Calu3 (cell line): ENCODE data around the gene TLE2. TPM values are rescaled to one million over a fixed set of nuclear protein-coding genes. Genes with fewer than 3 reads are reported as not detected.

Experiments used
- BruUV-seq: library from RNA; stranded (reverse); fragments of 400-500 nt; replicated peaks from 2 replicates; lab custom pipeline; 2021; lab: Mats Ljungman, UMichigan
- CTCF ChIA-PET: fragments of 300-600 bp; sonication (Branson Sonifier 250); formaldehyde crosslinking; loops from one replicate; lab custom pipeline; 2022; ENCODE audit warnings: antibody characterized with exemption; lab: Charles Lee
- DNase-seq: peaks from one replicate; pipeline ENCODE4 v3.0.0; 2022
- H3K27ac Mint-ChIP-seq: one replicate; pipeline ENCODE4 v1.8.0; 2022; ENCODE audit warnings: mixed read lengths; ENCODE audit not compliant: unreplicated experiment
- H3K27me3 Mint-ChIP-seq: one replicate; pipeline ENCODE4 v1.8.0; 2022; ENCODE audit warnings: mixed read lengths; ENCODE audit not compliant: unreplicated experiment
- H3K36me3 Mint-ChIP-seq: one replicate; pipeline ENCODE4 v1.8.0; 2022; ENCODE audit warnings: mild to moderate bottlenecking, moderate library complexity, mixed read lengths; ENCODE audit not compliant: insufficient read depth, unreplicated experiment
- H3K4me1 Mint-ChIP-seq: one replicate; pipeline ENCODE4 v1.8.0; 2022; ENCODE audit warnings: mild to moderate bottlenecking, low read depth, mixed read lengths; ENCODE audit not compliant: unreplicated experiment
- H3K4me3 Mint-ChIP-seq: one replicate; pipeline ENCODE4 v1.8.0; 2022; ENCODE audit warnings: mild to moderate bottlenecking, low read depth, moderate library complexity, mixed read lengths; ENCODE audit not compliant: unreplicated experiment
- H3K9me3 Mint-ChIP-seq: one replicate; pipeline ENCODE4 v1.8.0; 2022; ENCODE audit warnings: low read depth, mixed read lengths; ENCODE audit not compliant: unreplicated experiment
- CTCF ChIP-seq: fragments of 200-600 bp; IDR thresholded peaks from one replicate; pipeline ENCODE4 v1.8.0; 2022; ENCODE audit warnings: antibody characterized with exemption; ENCODE audit not compliant: unreplicated experiment
- intact Hi-C: fragments of 100-400 bp; cut with micrococcal nuclease; formaldehyde crosslinking; loops from one replicate; pipeline ENCODE4 v1.10.0; 2022; ENCODE audit not compliant: unreplicated experiment
- total RNA-seq: library from RNA; stranded (reverse); gene quantifications from 2 replicates; pipeline ENCODE4 v1.2.3, GENCODE V29; 2022

TLE2 gene
- total RNA-seq, 1 experiment from 2014 or later = 8.5 TPM

- Mint-ChIP-seq H3K36me3 (peaks cover 36% of the 10 kb centered on the region), H3K27me3 (no peaks in the 10 kb centered on the region), H3K4me1 (peaks cover 9% of the 10 kb centered on the region), H3K9me3 (no peaks in the 10 kb centered on the region), H3K27ac (no peak overlapping the region), H3K4me3 (no peak overlapping the region)
- CTCF ChIA-PET = interaction anchor here (0.6 kb wide), 1 partner anchor 8 kb away, joined by 5 read pairs; no protein-coding TSS in a partner anchor
- DNase-seq = peak; percentile 68
- intact Hi-C loops = no loop called here
- TF ChIP-seq CTCF = no peak
- no TSS peak for BruUV-seq
These were observed 28.2 kb upstream of the TLE2 start for GRCh38 chr19:3057275-3057714.

DNA sequence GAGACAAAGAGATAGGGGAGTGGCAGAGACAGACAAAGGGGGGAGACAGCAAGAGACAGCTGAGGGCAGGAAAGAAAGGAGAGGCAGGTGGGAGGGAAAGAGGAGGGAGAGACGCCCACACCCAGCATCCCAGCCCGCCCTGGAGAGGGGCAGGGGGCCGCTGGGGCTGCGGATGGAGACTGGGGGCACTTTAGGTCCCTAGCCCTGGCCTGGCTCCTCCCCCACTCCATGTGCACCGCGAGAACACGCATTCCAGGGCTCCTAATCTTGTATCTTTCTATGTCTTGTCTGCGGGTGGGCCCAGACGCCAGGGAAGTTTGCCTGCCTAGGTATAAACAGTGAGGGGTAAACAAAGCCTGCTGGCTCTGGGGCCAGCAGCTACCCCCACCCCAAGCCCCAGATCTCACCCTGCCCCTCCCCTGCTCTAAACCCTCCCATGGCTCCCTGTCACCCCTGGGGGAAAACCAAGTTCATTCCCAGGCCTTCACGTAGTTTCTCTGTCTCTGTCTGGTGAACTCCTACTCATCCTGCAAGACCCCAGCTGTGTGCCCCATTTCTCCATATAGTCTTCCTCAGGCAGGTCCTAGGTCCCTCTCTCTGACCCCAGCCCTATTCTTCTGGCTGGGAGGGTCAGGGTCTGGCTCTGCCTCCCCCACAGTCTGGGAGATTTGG is 27.5 kb upstream of the TLE2 start:
- intact Hi-C loops = no loop called here
- Mint-ChIP-seq H3K4me3 (peak overlapping the region; percentile 37), H3K27me3 (no peaks in the 10 kb centered on the region), H3K9me3 (no peaks in the 10 kb centered on the region), H3K27ac (no peak overlapping the region), H3K4me1 (peaks cover 9% of the 10 kb centered on the region), H3K36me3 (peaks cover 39% of the 10 kb centered on the region)
- CTCF ChIA-PET = interaction anchor here (1.3 kb wide), 1 partner anchor 106 kb away, joined by 4 read pairs; no protein-coding TSS in a partner anchor
- no TSS peak for BruUV-seq
- no peak for DNase-seq
- TF ChIP-seq CTCF = no peak

DNA sequence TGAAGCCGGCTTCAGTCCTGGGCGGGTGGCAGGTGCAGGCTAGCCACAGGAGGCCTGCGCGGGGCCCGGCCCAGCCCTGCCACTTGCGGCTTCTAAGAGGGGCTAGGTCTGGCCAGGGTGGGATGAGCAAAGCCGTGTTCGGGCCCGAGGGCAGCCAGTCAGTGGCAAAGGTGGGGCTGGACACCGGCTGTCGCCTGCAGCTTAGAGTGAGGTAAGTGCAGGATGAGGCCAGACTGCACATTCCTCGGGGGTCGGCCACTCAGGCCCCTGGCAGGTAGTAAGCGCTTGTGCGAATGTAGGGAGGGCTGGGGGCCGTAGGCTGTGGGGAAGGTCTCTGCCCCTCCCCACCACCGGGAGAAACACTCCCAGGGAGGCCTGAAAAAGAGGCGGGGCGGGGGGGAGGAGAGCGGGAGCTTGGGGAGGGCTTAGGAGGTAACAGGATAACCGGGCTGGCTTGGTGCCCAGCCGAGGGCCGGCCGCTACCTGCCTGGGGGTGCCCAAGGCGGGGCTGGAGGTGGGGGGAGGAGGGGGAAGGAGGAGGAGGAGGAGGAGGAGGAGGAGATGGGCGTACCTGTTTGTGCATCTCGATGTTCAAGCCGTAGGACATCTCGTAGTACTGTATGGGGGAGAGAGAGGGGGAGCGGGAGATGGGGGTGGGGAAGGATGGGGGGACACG is 26.8 kb upstream of the TLE2 start:
- Mint-ChIP-seq H3K4me3 (peak overlapping the region; percentile 37), H3K27ac (no peak overlapping the region), H3K9me3 (no peaks in the 10 kb centered on the region), H3K27me3 (no peaks in the 10 kb centered on the region), H3K4me1 (peaks cover 9% of the 10 kb centered on the region), H3K36me3 (peaks cover 32% of the 10 kb centered on the region)
- no TSS peak for BruUV-seq
- intact Hi-C loops = no loop called here
- TF ChIP-seq CTCF = no peak
- DNase-seq = peak; percentile 82
- CTCF ChIA-PET = interaction anchor here (0.6 to 1.3 kb wide), 3 partner anchors 103 to 368 kb away, joined by 4 to 7 read pairs (median 7); no protein-coding TSS in a partner anchor

DNA sequence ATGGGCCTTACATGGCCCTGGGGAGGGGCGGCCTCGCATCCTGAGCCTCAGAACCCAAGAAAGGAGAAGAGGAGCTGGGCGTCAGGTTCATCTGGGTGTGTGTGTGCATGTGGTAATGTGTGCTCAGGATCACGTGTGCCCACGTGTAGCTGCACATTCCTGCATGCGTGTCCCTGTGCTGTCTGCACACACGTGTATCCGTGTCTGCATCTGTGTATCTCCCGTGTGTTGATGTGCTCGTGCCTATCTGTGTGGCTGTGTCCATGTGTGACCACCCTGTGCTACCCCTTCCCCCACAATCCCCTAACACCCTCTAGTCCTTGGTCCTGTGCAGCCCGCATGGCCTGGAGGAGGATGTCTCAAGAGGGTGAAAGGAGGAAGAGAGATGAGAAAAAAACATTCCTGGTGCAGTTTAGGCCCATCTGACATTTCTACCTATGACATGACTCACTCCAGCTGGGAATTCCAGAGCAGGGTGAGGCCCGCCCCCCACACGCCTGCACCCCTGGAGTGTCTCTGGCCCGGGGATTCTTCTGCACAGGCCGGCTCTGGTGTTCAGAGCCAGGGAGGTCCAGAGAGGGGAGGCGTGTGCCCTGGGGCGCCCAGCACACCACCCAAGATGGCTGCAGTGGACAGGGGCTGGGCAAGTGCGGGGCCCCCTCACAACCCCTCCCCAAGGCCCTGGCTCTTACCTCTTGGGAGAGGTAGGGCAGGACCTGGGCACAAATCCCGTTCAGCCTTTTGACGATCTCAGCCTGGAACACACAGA is 26.1 kb upstream of the TLE2 start:
- H3K4me1 Mint-ChIP-seq = peaks cover 9% of the 10 kb centered on the region
- H3K27ac Mint-ChIP-seq = peak overlapping the region; percentile 73
- CTCF ChIA-PET = interaction anchor here (0.6 to 1.3 kb wide), 4 partner anchors 91 to 369 kb away, joined by 4 to 7 read pairs (median 6); no protein-coding TSS in a partner anchor
- intact Hi-C loops = no loop called here
- BruUV-seq = no TSS peak
- no peaks in the 10 kb centered on the region for H3K27me3 Mint-ChIP-seq
- TF ChIP-seq CTCF = no peak
- H3K9me3 Mint-ChIP-seq = no peaks in the 10 kb centered on the region
- peak overlapping the region; percentile 37 for H3K4me3 Mint-ChIP-seq
- peaks cover 27% of the 10 kb centered on the region for H3K36me3 Mint-ChIP-seq
- peak; percentile 54 for DNase-seq
